ENCODE data around the gene FAHD1.
"Not testable (repeated sequence)": the region's sequence is repeated elsewhere in the genome, so short reads cannot be mapped to it uniquely, and the experiment has no call there.

Gene FAHD1

GRCh38 chr16:1846416-1846815 lies 19.4 kb downstream of the FAHD1 start:
- no peak for DNase-seq (ENCODE audit: low read depth)

- DNase-seq (ENCODE audit: low read depth): no peak
Observed at GRCh38 chr16:1850981-1851380, 24.0 kb downstream of the FAHD1 start.

- no peak for DNase-seq (ENCODE audit: low read depth)
Observed at GRCh38 chr16:1851793-1852192, 24.8 kb downstream of the FAHD1 start.

GRCh38 chr16:1857433-1858097 lies 30.6 kb downstream of the FAHD1 start:
- no peak for DNase-seq (ENCODE audit: low read depth)

GRCh38 chr16:1858189-1858865 lies 31.3 kb downstream of the FAHD1 start:
- no peak for DNase-seq (ENCODE audit: low read depth)

- no peak for DNase-seq (ENCODE audit: low read depth)
Observed at GRCh38 chr16:1859650-1860049, 32.6 kb downstream of the FAHD1 start.

- no peak for DNase-seq (ENCODE audit: low read depth)
Observed at GRCh38 chr16:1861730-1862129, 34.7 kb downstream of the FAHD1 start.

- no peak for DNase-seq (ENCODE audit: low read depth)
Observed at GRCh38 chr16:1862394-1862793, 35.4 kb downstream of the FAHD1 start.

GRCh38 chr16:1863681-1864460 lies 36.9 kb downstream of the FAHD1 start:
- DNase-seq (ENCODE audit: low read depth): no peak

- DNase-seq (ENCODE audit: low read depth): no peak
Observed at GRCh38 chr16:1865902-1866690, 39.1 kb downstream of the FAHD1 start.

GRCh38 chr16:1870365-1871082 lies 43.5 kb downstream of the FAHD1 start:
- DNase-seq (ENCODE audit: low read depth): no peak

- DNase-seq (ENCODE audit: low read depth): peak; percentile 15
Observed at GRCh38 chr16:1871974-1872635, 45.1 kb downstream of the FAHD1 start, which contains the start of gene MEIOB. Gene MEIOB, minus strand, starts transcription at chr16:1872164. Its CDS starts 3,989 bp downstream, at chr16:1868175.

- no peak for DNase-seq (ENCODE audit: low read depth)
Observed at GRCh38 chr16:1874854-1875253, 47.8 kb downstream of the FAHD1 start.

- not testable (repeated sequence) for DNase-seq (ENCODE audit: low read depth)
Observed at GRCh38 chr16:1876066-1876465, 49.1 kb downstream of the FAHD1 start.

GRCh38 chr16:1876468-1876867 lies 49.5 kb downstream of the FAHD1 start:
- no peak for DNase-seq (ENCODE audit: low read depth)

GRCh38 chr16:1877089-1877488 lies 50.1 kb downstream of the FAHD1 start:
- DNase-seq (ENCODE audit: low read depth): no peak

GRCh38 chr16:1877804-1878203 lies 50.8 kb downstream of the FAHD1 start:
- no peak for DNase-seq (ENCODE audit: low read depth)

GRCh38 chr16:1878256-1878655 lies 51.2 kb downstream of the FAHD1 start:
- DNase-seq (ENCODE audit: low read depth): no peak
